IMR-90 (cell line): ENCODE results near the gene ANKMY2.

Experiments
- BHLHE40 ChIP-seq: fragments of 150-350 bp; IDR thresholded peaks from 2 replicates; pipeline ENCODE4 v1.6.1; 2016; ENCODE audit warnings: mild to moderate bottlenecking, low read depth, low read length
- CTCF ChIP-seq: conservative IDR thresholded peaks from 2 replicates; pipeline ENCODE4 v1.5.1; 2012; ENCODE audit warnings: mild to moderate bottlenecking, low read depth, low read length, improper control_type of control experiment
- FOS ChIP-seq: fragments of 150-350 bp; IDR thresholded peaks from 2 replicates; pipeline ENCODE4 v1.6.1; 2016; ENCODE audit warnings: low read depth, low read length
- MAFK ChIP-seq: IDR thresholded peaks from 2 replicates; pipeline ENCODE4 v1.6.1; 2012; ENCODE audit warnings: low read depth, low read length, improper control_type of control experiment
- MAZ ChIP-seq: IDR thresholded peaks from 2 replicates; pipeline ENCODE4 v1.6.1; 2012; ENCODE audit warnings: low read depth, mild to moderate bottlenecking, low read length, improper control_type of control experiment, moderate library complexity, borderline replicate concordance
- MXI1 ChIP-seq: IDR thresholded peaks from 2 replicates; pipeline ENCODE4 v1.6.1; 2012; ENCODE audit warnings: low read depth, mild to moderate bottlenecking, low read length, moderate library complexity, borderline replicate concordance
- POLR2A ChIP-seq: IDR thresholded peaks from 2 replicates; pipeline ENCODE4 v1.6.1; 2012; ENCODE audit warnings: mild to moderate bottlenecking, low read depth, low read length
- RAD21 ChIP-seq: IDR thresholded peaks from 2 replicates; pipeline ENCODE4 v1.6.1; 2012; ENCODE audit warnings: low read length, improper control_type of control experiment
- RCOR1 ChIP-seq: IDR thresholded peaks from 2 replicates; pipeline ENCODE4 v1.6.1; 2012; ENCODE audit warnings: mild to moderate bottlenecking, low read length, improper control_type of control experiment; ENCODE audit not compliant: insufficient replicate concordance
- RFX5 ChIP-seq: IDR thresholded peaks from 2 replicates; pipeline ENCODE4 v1.8.0; 2012; ENCODE audit warnings: low read depth, mild to moderate bottlenecking, low read length, moderate library complexity
- SMC3 ChIP-seq: fragments of 150-350 bp; IDR thresholded peaks from 2 replicates; pipeline ENCODE4 v1.6.1; 2016; ENCODE audit warnings: low read depth, mild to moderate bottlenecking, antibody characterized with exemption, low read length, moderate library complexity
- TF ChIP-seq, protein P1 (sequence below): fragments of 150-350 bp; IDR thresholded peaks from 2 replicates; pipeline ENCODE4 v1.6.1; 2017; ENCODE audit warnings: mild to moderate bottlenecking, antibody characterized with exemption, low read length, low read depth
- TF ChIP-seq, protein P2 (sequence below): fragments of 150-350 bp; IDR thresholded peaks from 2 replicates; pipeline ENCODE4 v1.6.1; 2016; ENCODE audit warnings: low read depth, mild to moderate bottlenecking, low read length, moderate library complexity, borderline replicate concordance

DNA sequence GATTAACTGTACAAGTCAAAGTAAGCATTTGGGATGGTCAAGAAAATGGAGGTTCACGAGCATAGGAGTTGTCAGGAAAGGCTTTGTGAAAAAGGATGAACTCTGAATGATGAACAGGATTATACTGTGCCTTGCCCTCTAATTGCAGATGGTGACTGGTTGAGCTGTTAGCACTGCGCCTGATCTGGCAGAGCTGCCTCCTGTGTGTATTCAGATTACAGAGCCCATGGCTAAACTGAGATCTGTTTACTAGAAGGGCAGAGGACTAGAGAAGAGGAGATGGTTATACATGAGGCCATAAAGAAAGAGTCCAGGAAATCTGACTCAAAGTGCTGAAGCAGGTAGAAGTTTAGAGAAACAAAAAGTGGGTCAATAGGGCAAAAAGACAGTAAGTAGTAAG is 89.2 kb downstream of the ANKMY2 start:
- TF ChIP-seq CTCF (no peak), POLR2A (no peak), MAZ (no peak), MXI1 (no peak), SMC3 (no peak), RFX5 (no peak), RAD21 (no peak), RCOR1 (no peak), FOS (no peak), MAFK (no peak), BHLHE40 (no peak)
- TF ChIP-seq, protein P1, sequence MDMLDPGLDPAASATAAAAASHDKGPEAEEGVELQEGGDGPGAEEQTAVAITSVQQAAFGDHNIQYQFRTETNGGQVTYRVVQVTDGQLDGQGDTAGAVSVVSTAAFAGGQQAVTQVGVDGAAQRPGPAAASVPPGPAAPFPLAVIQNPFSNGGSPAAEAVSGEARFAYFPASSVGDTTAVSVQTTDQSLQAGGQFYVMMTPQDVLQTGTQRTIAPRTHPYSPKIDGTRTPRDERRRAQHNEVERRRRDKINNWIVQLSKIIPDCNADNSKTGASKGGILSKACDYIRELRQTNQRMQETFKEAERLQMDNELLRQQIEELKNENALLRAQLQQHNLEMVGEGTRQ, result no peak
- TF ChIP-seq, protein P2, sequence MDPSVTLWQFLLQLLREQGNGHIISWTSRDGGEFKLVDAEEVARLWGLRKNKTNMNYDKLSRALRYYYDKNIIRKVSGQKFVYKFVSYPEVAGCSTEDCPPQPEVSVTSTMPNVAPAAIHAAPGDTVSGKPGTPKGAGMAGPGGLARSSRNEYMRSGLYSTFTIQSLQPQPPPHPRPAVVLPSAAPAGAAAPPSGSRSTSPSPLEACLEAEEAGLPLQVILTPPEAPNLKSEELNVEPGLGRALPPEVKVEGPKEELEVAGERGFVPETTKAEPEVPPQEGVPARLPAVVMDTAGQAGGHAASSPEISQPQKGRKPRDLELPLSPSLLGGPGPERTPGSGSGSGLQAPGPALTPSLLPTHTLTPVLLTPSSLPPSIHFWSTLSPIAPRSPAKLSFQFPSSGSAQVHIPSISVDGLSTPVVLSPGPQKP, result no peak
